SH-SY5Y (cell line): Measurements from ENCODE around the gene WWOX.

Source experiments
- GATA2 ChIP-seq: IDR thresholded peaks from 2 replicates; pipeline ENCODE4 v1.6.1; 2011; ENCODE audit warnings: mild to moderate bottlenecking, low read depth, low read length
- GATA3 ChIP-seq: IDR thresholded peaks from 2 replicates; pipeline ENCODE4 v1.6.1; 2011; ENCODE audit warnings: low read depth, mild to moderate bottlenecking, low read length, moderate library complexity

GRCh38 chr16:78624366-78624765, 524.9 kb downstream of the WWOX start:
- TF ChIP-seq GATA2 (no peak), GATA3 (no peak)
